OCI-LY1 (cell line): ENCODE results near the gene PRR36.

Experiments
- EZH2 ChIP-seq: fragments of 200-600 bp; sonication (generic), shearing (Covaris generic); IDR thresholded peaks from 2 replicates; pipeline ENCODE4 v1.8.0; 2017; ENCODE audit warnings: borderline replicate concordance, mixed run types, mild to moderate bottlenecking, antibody characterized with exemption, low read length, moderate library complexity, mixed read lengths
- TF ChIP-seq, protein P1 (sequence below): fragments of 200-600 bp; sonication (generic), shearing (Covaris generic); IDR thresholded peaks from 2 replicates; pipeline ENCODE4 v1.5.1; 2017; ENCODE audit warnings: mild to moderate bottlenecking, antibody characterized with exemption, low read length, moderate library complexity, mixed read lengths

- TF ChIP-seq, protein P1, sequence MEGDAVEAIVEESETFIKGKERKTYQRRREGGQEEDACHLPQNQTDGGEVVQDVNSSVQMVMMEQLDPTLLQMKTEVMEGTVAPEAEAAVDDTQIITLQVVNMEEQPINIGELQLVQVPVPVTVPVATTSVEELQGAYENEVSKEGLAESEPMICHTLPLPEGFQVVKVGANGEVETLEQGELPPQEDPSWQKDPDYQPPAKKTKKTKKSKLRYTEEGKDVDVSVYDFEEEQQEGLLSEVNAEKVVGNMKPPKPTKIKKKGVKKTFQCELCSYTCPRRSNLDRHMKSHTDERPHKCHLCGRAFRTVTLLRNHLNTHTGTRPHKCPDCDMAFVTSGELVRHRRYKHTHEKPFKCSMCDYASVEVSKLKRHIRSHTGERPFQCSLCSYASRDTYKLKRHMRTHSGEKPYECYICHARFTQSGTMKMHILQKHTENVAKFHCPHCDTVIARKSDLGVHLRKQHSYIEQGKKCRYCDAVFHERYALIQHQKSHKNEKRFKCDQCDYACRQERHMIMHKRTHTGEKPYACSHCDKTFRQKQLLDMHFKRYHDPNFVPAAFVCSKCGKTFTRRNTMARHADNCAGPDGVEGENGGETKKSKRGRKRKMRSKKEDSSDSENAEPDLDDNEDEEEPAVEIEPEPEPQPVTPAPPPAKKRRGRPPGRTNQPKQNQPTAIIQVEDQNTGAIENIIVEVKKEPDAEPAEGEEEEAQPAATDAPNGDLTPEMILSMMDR = no peak
- no peak for TF ChIP-seq EZH2
Observed at GRCh38 chr19:7914099-7914498, 39.9 kb upstream of the PRR36 start.
